HG03520 (cell line): ENCODE results near the gene SMPDL3B.

Experiments
- ATAC-seq: cut with Tn5 transposase; IDR thresholded peaks from one replicate; pipeline ENCODE4 v1.9.1; 2021; ENCODE audit warnings: mild to moderate bottlenecking, moderate library complexity; ENCODE audit not compliant: unreplicated experiment

SMPDL3B gene

GRCh38 chr1:27940297-27940696 lies 5.5 kb downstream of the SMPDL3B start:
- no peak for ATAC-seq

DNA sequence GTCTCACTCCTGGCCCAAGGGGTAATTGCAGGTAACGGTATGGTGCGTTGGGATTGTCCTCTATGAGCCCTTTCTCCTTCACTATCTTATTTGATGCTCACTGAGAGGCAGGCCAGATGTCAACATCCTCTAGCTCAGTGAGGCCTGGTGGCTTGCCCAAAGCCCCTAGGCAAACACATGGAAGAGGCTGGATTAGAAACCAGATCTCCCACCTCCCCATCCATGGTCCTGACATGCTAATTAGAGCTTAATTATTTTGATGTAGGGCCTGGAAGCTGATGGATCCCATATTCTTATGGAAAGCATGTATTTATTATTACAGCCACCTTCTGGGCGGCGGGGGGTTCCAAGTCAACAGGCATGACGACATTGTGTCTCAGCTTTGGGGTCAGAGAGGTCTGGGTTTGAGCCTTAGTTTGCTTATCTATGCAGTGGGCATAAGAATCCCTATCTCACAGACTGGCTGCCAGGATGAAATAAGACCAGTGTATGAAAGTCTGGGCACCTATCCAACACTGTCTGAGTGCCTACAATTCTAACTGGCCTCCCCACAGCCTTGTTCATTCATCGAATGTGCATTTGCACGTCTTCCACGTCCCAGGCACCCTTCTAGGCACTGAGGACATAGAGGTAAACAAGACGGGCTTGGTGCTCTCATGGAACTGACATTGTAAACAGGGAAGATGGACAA lies 6.2 kb downstream of the SMPDL3B start:
- no peak for ATAC-seq

DNA sequence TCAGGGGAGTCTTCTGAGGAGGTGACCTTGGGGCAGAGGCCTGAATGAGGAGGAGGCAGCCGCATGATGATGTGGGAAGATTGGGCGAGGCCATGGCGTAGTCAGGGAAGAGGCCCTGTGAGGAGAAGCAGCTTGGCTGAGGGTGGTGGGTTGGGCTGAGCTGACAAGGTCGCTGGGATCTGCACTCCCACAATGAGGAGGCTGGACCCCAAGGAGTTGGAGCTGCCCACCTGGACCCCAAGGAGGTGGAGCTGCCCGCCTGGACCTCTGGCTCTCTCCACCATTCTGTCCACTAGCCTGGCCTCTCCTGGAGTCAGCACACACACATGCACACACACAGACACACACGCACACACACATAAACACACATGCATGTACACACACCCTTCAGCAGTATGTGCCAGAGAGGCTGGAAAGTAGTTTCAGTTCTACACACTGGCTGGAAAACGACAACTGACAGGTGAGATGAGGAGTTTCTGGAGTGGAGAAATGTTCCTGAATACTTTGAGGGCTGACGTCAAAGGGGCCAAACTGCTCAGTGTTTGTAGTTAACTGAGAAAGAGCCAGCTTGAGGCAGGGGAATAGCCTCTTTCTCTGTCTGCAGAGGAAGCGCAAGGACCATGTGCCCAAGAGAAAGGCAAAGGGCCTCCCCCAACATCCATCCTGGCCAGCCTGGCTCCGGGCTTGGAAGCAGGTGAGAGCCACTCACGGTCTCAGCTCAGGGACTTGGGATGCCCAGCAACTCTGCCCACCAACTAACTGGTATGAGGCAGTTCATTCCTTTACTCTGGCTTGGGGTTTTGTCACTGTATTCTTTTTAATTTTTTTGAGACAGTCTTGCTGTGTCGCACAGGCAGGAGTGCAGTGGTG lies 7.1 kb downstream of the SMPDL3B start:
- ATAC-seq: no peak

DNA sequence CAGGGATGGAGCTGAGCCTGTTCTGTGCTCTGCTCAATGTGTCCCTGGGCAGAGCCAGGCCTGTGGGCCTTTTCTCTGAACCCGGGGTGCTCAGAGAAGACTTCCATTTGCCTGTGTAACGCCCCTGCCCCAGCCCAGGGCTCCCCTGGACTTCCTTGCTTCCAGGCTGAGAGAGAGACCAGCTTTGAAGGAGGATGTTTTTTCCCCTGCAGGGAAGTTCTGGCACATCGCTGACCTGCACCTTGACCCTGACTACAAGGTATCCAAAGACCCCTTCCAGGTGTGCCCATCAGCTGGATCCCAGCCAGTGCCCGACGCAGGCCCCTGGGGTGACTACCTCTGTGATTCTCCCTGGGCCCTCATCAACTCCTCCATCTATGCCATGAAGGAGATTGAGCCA lies 10.2 kb downstream of the SMPDL3B start:
- no peak for ATAC-seq

DNA sequence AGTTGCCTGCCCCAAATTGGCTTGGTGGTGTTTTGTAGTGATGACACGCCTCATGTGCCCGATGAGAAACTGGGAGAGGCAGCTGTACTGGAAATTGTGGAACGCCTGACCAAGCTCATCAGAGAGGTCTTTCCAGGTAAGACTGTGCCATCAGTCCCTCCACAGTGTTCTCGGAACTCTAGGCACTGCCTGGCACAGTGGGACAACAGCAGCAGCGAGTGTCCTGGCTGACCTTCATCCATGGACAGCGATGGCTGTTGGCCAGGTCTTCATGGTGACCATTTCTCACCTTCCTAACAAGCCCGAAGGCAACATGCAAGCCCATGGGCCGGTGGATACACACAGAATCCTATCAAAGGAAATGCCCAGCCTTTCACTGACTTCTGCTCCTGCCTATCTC lies 14.2 kb downstream of the SMPDL3B start:
- ATAC-seq: no peak

- no peak for ATAC-seq
Measured at GRCh38 chr1:27951396-27951795, 16.6 kb downstream of the SMPDL3B start.

GRCh38 chr1:27952147-27952546 lies 17.3 kb downstream of the SMPDL3B start:
- ATAC-seq: no peak

DNA sequence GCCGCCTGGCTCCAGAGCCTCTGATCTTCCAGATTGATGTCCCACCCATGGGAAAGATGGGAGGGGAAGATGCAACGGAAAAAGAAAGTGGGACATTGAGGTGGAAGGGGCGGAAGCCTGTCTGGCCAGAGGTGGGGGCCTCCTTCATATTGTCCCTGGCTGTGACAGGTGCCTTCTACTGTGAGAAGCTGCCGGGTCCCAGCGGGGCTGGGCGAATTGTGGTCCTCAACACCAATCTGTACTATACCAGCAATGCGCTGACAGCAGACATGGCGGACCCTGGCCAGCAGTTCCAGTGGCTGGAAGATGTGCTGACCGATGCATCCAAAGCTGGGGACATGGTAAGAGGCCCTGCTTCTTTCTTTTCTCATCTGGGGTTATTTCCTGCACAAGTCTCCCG lies 19.4 kb downstream of the SMPDL3B start:
- no peak for ATAC-seq

GRCh38 chr1:27955076-27955475 lies 20.3 kb downstream of the SMPDL3B start:
- no peak for ATAC-seq

GRCh38 chr1:27956761-27957160 lies 22.0 kb downstream of the SMPDL3B start:
- no peak for ATAC-seq

GRCh38 chr1:27957655-27958054 lies 22.9 kb downstream of the SMPDL3B start:
- no peak for ATAC-seq

DNA sequence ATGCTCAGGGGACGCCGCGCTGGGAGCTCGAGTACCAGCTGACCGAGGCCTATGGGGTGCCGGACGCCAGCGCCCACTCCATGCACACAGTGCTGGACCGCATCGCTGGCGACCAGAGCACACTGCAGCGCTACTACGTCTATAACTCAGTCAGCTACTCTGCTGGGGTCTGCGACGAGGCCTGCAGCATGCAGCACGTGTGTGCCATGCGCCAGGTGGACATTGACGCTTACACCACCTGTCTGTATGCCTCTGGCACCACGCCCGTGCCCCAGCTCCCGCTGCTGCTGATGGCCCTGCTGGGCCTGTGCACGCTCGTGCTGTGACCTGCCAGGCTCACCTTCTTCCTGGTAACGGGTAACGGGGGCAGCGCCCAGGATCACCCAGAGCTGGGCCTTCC lies 23.7 kb downstream of the SMPDL3B start:
- no peak for ATAC-seq

DNA sequence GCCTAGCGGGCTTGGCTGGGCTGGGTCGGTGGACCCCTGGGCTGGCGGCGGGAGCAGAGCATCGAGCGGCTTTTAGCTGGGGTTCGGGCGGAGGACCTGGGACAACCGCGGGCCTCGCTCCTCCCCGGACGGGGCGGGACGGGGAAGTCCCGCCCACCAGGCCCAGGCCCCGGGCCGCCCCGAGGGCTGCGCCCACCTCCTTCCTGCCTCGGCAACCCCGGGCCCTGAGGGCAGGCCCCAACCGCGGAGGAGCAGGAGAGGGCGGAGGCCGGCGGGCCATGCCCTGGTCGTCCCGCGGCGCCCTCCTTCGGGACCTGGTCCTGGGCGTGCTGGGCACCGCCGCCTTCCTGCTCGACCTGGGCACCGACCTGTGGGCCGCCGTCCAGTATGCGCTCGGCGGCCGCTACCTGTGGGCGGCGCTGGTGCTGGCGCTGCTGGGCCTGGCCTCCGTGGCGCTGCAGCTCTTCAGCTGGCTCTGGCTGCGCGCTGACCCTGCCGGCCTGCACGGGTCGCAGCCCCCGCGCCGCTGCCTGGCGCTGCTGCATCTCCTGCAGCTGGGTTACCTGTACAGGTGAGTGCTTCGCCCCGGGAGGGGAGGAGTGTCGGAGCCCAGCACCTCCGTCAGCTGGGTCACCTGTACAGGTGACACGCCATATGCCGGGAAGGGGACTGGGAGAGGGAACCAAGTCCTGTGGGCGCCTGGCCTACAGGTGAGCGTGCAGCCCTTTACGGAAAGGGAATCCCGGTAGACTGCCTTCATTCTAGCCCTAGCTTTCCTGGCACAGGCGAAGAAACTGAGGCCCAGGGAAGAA lies 25.2 kb downstream of the SMPDL3B start, which contains the start of gene XKR8:
Gene XKR8 (plus strand): TSS at position 182 of the 812 bp plus-strand sequence. CDS start 97 bp downstream, at position 279.
- ATAC-seq: no peak

- no peak for ATAC-seq
Measured at GRCh38 chr1:27960762-27961645, 26.2 kb downstream of the SMPDL3B start.

DNA sequence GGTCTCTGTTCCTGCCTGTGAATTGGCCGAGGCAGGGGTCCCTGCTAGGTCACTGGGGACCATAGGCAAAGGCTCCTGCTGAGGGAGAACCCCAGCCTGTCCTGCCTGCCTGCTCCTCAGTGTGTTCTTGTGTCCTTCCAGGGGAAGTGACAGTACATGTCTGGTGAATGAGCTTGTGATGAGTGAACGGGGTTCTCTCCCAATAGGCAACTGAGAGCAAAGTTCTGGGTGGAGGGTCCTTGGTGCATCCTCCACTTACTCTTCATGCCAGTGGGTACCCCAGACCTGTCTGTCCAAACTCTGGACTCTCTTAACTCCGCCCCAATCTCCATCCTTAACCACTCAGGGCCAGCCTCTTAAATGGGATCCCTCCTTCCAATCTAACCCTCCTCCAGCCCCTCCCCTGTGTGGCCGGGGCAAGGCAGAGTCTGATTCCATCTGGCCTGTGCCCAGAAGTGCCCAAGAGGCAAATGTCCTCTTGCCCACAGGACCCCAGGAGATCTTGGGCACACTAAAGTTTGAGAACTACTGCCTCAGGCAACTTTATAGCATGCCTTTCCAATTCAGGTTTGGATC lies 26.9 kb downstream of the SMPDL3B start:
- no peak for ATAC-seq

DNA sequence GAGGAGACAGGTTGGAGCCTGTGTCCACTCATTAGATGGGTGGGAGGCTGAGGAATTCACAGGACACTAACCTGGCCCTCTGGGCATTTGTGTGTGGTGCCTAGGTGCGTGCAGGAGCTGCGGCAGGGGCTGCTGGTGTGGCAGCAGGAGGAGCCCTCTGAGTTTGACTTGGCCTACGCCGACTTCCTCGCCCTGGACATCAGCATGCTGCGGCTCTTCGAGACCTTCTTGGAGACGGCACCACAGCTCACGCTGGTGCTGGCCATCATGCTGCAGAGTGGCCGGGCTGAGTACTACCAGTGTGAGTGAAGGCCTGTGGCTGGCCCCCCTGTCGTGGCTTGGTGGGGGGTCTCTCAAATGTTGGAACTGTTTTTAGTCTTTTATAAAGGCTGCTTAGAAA lies 28.6 kb downstream of the SMPDL3B start:
- ATAC-seq: no peak

DNA sequence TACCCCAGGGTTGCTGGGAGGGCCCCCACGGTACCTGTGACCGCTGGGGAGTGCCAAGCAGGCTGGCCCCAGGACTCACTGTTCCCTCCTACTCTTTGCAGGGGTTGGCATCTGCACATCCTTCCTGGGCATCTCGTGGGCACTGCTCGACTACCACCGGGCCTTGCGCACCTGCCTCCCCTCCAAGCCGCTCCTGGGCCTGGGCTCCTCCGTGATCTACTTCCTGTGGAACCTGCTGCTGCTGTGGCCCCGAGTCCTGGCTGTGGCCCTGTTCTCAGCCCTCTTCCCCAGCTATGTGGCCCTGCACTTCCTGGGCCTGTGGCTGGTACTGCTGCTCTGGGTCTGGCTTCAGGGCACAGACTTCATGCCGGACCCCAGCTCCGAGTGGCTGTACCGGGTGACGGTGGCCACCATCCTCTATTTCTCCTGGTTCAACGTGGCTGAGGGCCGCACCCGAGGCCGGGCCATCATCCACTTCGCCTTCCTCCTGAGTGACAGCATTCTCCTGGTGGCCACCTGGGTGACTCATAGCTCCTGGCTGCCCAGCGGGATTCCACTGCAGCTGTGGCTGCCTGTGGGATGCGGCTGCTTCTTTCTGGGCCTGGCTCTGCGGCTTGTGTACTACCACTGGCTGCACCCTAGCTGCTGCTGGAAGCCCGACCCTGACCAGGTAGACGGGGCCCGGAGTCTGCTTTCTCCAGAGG lies 31.8 kb downstream of the SMPDL3B start:
- no peak for ATAC-seq

DNA sequence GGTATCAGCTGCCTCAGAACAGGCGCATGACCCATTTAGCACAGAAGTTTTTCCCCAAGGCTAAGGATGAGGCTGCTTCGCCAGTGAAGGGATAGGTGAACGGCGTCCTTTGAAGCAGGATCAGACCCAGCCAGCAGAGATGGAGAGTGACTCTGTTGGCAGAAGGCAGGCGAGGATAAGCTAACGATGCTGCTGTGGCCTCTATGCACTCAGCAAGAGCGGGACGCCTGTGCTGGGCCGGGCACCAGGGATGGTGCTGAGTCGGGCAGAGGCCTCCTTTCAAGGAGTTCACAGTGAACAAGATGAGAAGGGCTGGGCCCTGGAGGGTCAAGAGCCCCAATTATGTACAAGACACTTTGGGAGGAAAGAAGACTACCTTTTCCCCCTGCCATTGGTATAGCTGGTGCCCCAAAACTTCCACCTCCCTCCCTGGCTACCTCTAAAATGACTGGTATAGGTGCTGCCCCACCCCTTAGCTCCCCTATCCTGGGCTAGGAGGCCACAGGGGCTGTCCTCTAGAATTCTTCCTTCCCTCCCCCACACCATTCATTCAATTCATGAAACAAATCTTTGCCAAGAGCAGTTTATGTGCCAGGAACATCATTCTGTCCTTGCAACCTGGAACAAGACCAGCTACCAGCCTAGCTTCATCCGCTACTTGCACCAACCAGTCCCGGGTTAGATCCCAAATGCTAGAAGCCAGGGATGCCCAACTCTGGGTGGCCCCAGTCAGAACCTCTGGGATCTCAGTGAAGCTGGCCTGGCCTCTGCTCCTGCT lies 32.5 kb downstream of the SMPDL3B start:
- no peak for ATAC-seq
